ENCODE measurements around the gene OVCA2. TPM values are rescaled to one million over a fixed set of nuclear protein-coding genes. Genes with fewer than 3 reads are reported as not detected.

Gene OVCA2
- total RNA-seq, 1 experiment from 2014 or later = 24.6 TPM

GRCh38 chr17:2071455-2072281 is 29.8 kb downstream of the OVCA2 start:
- H3K4ac ChIP-seq (ENCODE audit: low read depth, low read length) = no peak overlapping the region
- no peak for DNase-seq
- no peaks in the 10 kb centered on the region for H3K27me3 ChIP-seq (ENCODE audit: insufficient read depth, low read length)
- no peak overlapping the region for H3K14ac ChIP-seq (ENCODE audit: insufficient read depth, low read length)
- H4K8ac ChIP-seq (replicated peaks; ENCODE audit: insufficient read length, low read depth, low read length) = no peak overlapping the region
- no peak overlapping the region for H2BK12ac ChIP-seq (ENCODE audit: insufficient read length, low read depth, low read length)
- Mint-ChIP-seq H3K4me1 (peaks cover 31 to 36% of the 10 kb centered on the region in 2 experiments), H3K4me3 (no peak overlapping the region; a peak in 1 of 5 replicates), H3K27me3 (ENCODE audit: low read depth) (no peaks in the 10 kb centered on the region), H3K27ac (peak overlapping the region in 2 of 3 experiments; percentile 70 to 93; a peak in 3 of 7 replicates), H3K36me3 (ENCODE audit: insufficient read depth in 1 of 3, low read depth in 3 of 3) (peaks cover 3 to 24% (median 6%) of the 10 kb centered on the region in 3 experiments; a peak in 5 of 7 replicates), H3K9me3 (no peaks in the 10 kb centered on the region)
- no CpG with 5 or more reads among the region's 31 CpGs for WGBS (ENCODE audit: extremely low coverage, insufficient read length, low lambda C conversion rate)
- H3K23ac ChIP-seq (ENCODE audit: insufficient read length, low read depth, low read length) = no peak overlapping the region
- H2BK5ac ChIP-seq (ENCODE audit: insufficient read length, low read length) = no peak overlapping the region
- H3K27ac ChIP-seq (ENCODE audit: insufficient read length, low read depth, low read length) = no peak overlapping the region
- no peaks in the 10 kb centered on the region for H3K79me2 ChIP-seq (ENCODE audit: insufficient read depth, low read length)
- no peak overlapping the region for H2BK15ac ChIP-seq (ENCODE audit: low read depth, low read length)
- H3K4me2 ChIP-seq (ENCODE audit: insufficient read depth, insufficient read length, low read length) = no peak overlapping the region
- H2AK5ac ChIP-seq (ENCODE audit: insufficient read length, low read length) = no peak overlapping the region
- H2BK120ac ChIP-seq (ENCODE audit: low read depth, low read length, poor library complexity, severe bottlenecking) = no peak overlapping the region
- H3K9me3 ChIP-seq (ENCODE audit: control insufficient read depth, low read depth, low read length) = no peaks in the 10 kb centered on the region
- H3K79me1 ChIP-seq (ENCODE audit: insufficient read depth, low read depth, low read length, poor library complexity, severe bottlenecking) = no peaks in the 10 kb centered on the region
- no peak overlapping the region for H2BK20ac ChIP-seq (ENCODE audit: low read depth, low read length, poor library complexity, severe bottlenecking)
- H3K23me2 ChIP-seq (ENCODE audit: insufficient read length, low read depth, low read length, poor library complexity, severe bottlenecking) = no peaks in the 10 kb centered on the region
- H2AFZ ChIP-seq (ENCODE audit: low read length) = no peak overlapping the region
- H3K56ac ChIP-seq (ENCODE audit: insufficient read length, low read depth, low read length) = no peak overlapping the region
- H3K4me1 ChIP-seq (ENCODE audit: insufficient read depth, low read length) = no peaks in the 10 kb centered on the region
- H4K5ac ChIP-seq (ENCODE audit: insufficient read length, low read depth, low read length) = no peak overlapping the region
- no peak overlapping the region for H3K18ac ChIP-seq (ENCODE audit: insufficient read length, low read depth, low read length)
- no peak for TF ChIP-seq CTCF (conservative IDR thresholded peaks at IDR 0.05)
- H3K9ac ChIP-seq (ENCODE audit: extremely low read depth, insufficient read length, low read length) = no peak overlapping the region
- H4K20me1 ChIP-seq (ENCODE audit: control insufficient read depth, insufficient read depth, insufficient read length) = no peaks in the 10 kb centered on the region
- H3T11ph ChIP-seq (ENCODE audit: low read length) = no peak overlapping the region
- no peak overlapping the region for H4K91ac ChIP-seq (ENCODE audit: insufficient read length, low read depth, low read length)

Data from H9 (cell line).